Sigmoid colon (tissue), 7 donors: ENCODE data around the gene LLGL1. TPM values are rescaled to one million over a fixed set of nuclear protein-coding genes. Genes with fewer than 3 reads are reported as not detected.

Experiments used
- DNase-seq: peaks from one replicate; pipeline ENCODE4 v3.0.0-alpha.2; 2019
- H3K27ac ChIP-seq, 4 donors: fragments of 200-600 bp; sonication (generic); one replicate each; pipeline ENCODE4 v1.5.1; 2016 to 2019; ENCODE audit warnings: mild to moderate bottlenecking in 1 of 4
- H3K27me3 ChIP-seq, 3 donors: fragments of 200-600 bp; sonication (generic); one replicate each; pipeline ENCODE4 v1.5.1; 2019; ENCODE audit warnings: mild to moderate bottlenecking in 1 of 3
- H3K36me3 ChIP-seq, 4 donors: fragments of 200-600 bp; sonication (generic); one replicate each; pipeline ENCODE4 v1.5.1; 2016 to 2019
- H3K4me1 ChIP-seq, 4 donors: fragments of 200-600 bp; sonication (generic); one replicate each; pipeline ENCODE4 v1.5.1; 2017 to 2019
- H3K4me3 ChIP-seq, 4 donors: fragments of 200-600 bp; sonication (generic); one replicate each; pipeline ENCODE4 v1.5.1; 2017 to 2019; ENCODE audit warnings: mild to moderate bottlenecking in 2 of 4, moderate library complexity in 1 of 4
- H3K9me3 ChIP-seq, 4 donors: fragments of 200-600 bp in 3 of 4; sonication (generic) in 3 of 4; one replicate each; pipeline versions ENCODE4 v1.5.1 to v1.6.1; 2013 to 2019
- CTCF ChIP-seq, 4 experiments: fragments of 450-650 bp in 3 of 4; fragments of 200-600 bp in 1 of 4; IDR thresholded peaks; one replicate each; pipeline ENCODE4 v1.5.1; 2016 to 2019; ENCODE audit warnings: antibody characterized with exemption in 4 of 4, mild to moderate bottlenecking in 3 of 4, moderate library complexity in 2 of 4
- EP300 ChIP-seq, 4 donors: sonication (generic); formaldehyde crosslinking; IDR thresholded peaks; one replicate each; pipeline ENCODE4 v1.6.1; 2017; ENCODE audit warnings: antibody characterized with exemption in 4 of 4
- POLR2A ChIP-seq, 2 donors: fragments of 450-650 bp; IDR thresholded peaks; one replicate each; pipeline ENCODE4 v1.6.1; 2016; ENCODE audit warnings: antibody characterized with exemption in 2 of 2, mild to moderate bottlenecking in 2 of 2, moderate library complexity in 2 of 2
- POLR2AphosphoS5 ChIP-seq, 4 donors: sonication (generic); formaldehyde crosslinking; IDR thresholded peaks; one replicate each; pipeline ENCODE4 v1.6.1; 2017; ENCODE audit warnings: antibody characterized with exemption in 4 of 4
- WGBS, 2 donors: extraction: QIAGEN DNeasy Blood & Tissue Kit; methylation state at CpG; one replicate each; pipeline ENCODE4 v1.1.7; 2013; 5-methylcytosine and 5-hydroxymethylcytosine counted together
- intact Hi-C: fragments of 100-400 bp; cut with DNase I; formaldehyde crosslinking; loops from one replicate; pipeline ENCODE4 v1.15.1; 2023
- polyA plus RNA-seq, 3 donors: library from polyadenylated mRNA; stranded (reverse); fragments of 200-250 nt; gene quantifications; one replicate each; pipeline ENCODE4 v1.2.3, GENCODE V29; 2013
- total RNA-seq, 4 donors: library from RNA; depleted of rRNA; stranded (reverse); fragments of >200 nt; gene quantifications; one replicate each; pipeline ENCODE4 v1.1.0, GENCODE V29; 2016
- donor health status: healthy with polysubstance abuse.
- donor health status: Bipolar disorder and iron deficiency.
- donor health status: healthy.

LLGL1 gene
- total and polyA plus RNA-seq, 7 donors: 2.8 to 25.2 (median 16.8) TPM

- TF ChIP-seq POLR2AphosphoS5 (IDR thresholded peaks at IDR 0.05): no peak
- peak overlapping the region in 2 of 4 donors; percentile 36 to 63 for H3K27ac ChIP-seq
- H3K9me3 ChIP-seq: no peaks in the 10 kb centered on the region
- WGBS, 2 donors: 65 to 90% methylated on average over 30 of the region's 30 CpGs
- no peak for DNase-seq
- H3K36me3 ChIP-seq: peaks cover 29 to 92% (median 69%) of the 10 kb centered on the region in 4 donors
- intact Hi-C loops: no loop called here
- H3K4me1 ChIP-seq: peaks cover 0 to 13% (median 5%) of the 10 kb centered on the region in 4 donors
- no peaks in the 10 kb centered on the region for H3K27me3 ChIP-seq
- H3K4me3 ChIP-seq: no peak overlapping the region
These were observed 22.2 kb downstream of the LLGL1 start for GRCh38 chr17:18247613-18248001.

- peaks cover 35 to 95% (median 76%) of the 10 kb centered on the region in 4 donors for H3K36me3 ChIP-seq
- peaks cover 0 to 13% (median 5%) of the 10 kb centered on the region in 4 donors for H3K4me1 ChIP-seq
- no peaks in the 10 kb centered on the region for H3K27me3 ChIP-seq
- peak; percentile 81 for DNase-seq
- intact Hi-C loops: no loop called here
- peak overlapping the region in 3 of 4 donors; percentile 5 to 63 (median 36) for H3K27ac ChIP-seq
- 27 to 36% methylated on average over 9 of the region's 9 CpGs for WGBS, 2 donors
- TF ChIP-seq POLR2AphosphoS5 (IDR thresholded peaks at IDR 0.05) (peak in 1 of 4 donors; percentile 38), EP300 (IDR thresholded peaks at IDR 0.05) (no peak), POLR2A (IDR thresholded peaks at IDR 0.05) (no peak), CTCF (IDR thresholded peaks at IDR 0.05) (peak; percentile 19 to 54 (median 46))
- no peaks in the 10 kb centered on the region for H3K9me3 ChIP-seq
- no peak overlapping the region for H3K4me3 ChIP-seq
These were observed 22.9 kb downstream of the LLGL1 start for GRCh38 chr17:18248300-18248731.

- peaks cover 37 to 95% (median 81%) of the 10 kb centered on the region in 4 donors for H3K36me3 ChIP-seq
- intact Hi-C loops: no loop called here
These were observed 23.4 kb downstream of the LLGL1 start for GRCh38 chr17:18248811-18249210.

GRCh38 chr17:18250259-18250658, 24.8 kb downstream of the LLGL1 start:
- Histone ChIP-seq H3K36me3 (peaks cover 37 to 97% (median 88%) of the 10 kb centered on the region in 4 donors), H3K9me3 (no peaks in the 10 kb centered on the region), H3K4me1 (peaks cover 0 to 13% (median 5%) of the 10 kb centered on the region in 4 donors), H3K4me3 (no peak overlapping the region), H3K27ac (no peak overlapping the region), H3K27me3 (no peaks in the 10 kb centered on the region)
- no peak for TF ChIP-seq CTCF (IDR thresholded peaks at IDR 0.05)
- DNase-seq: no peak
- whole genome bisulfite sequencing, 2 donors: 28 to 79% methylated on average over 9 of the region's 9 CpGs
- intact Hi-C loops: no loop called here

More at GRCh38 chr17:18248811-18249210, 23.4 kb downstream of the LLGL1 start:
- Histone ChIP-seq H3K4me3 (no peak overlapping the region), H3K9me3 (no peaks in the 10 kb centered on the region), H3K27ac (peak overlapping the region in 3 of 4 donors; percentile 5 to 63 (median 36)), H3K4me1 (peaks cover 0 to 13% (median 5%) of the 10 kb centered on the region in 4 donors), H3K27me3 (no peaks in the 10 kb centered on the region)
- DNase-seq: no peak
- TF ChIP-seq EP300 (IDR thresholded peaks at IDR 0.05): no peak
- TF ChIP-seq POLR2A (IDR thresholded peaks at IDR 0.05): no peak
- TF ChIP-seq POLR2AphosphoS5 (IDR thresholded peaks at IDR 0.05): no peak
- TF ChIP-seq CTCF (IDR thresholded peaks at IDR 0.05): no peak
- WGBS, 2 donors: 94% methylated on average over 7 of the region's 7 CpGs

- TF ChIP-seq POLR2AphosphoS5 (IDR thresholded peaks at IDR 0.05): no peak
- no peak for TF ChIP-seq POLR2A (IDR thresholded peaks at IDR 0.05)
- TF ChIP-seq CTCF (IDR thresholded peaks at IDR 0.05): no peak
- no peak for TF ChIP-seq EP300 (IDR thresholded peaks at IDR 0.05)
These were observed 25.3 kb downstream of the LLGL1 start for GRCh38 chr17:18250708-18251107.

More at GRCh38 chr17:18250708-18251107, 25.3 kb downstream of the LLGL1 start:
- peaks cover 0 to 13% (median 5%) of the 10 kb centered on the region in 4 donors for H3K4me1 ChIP-seq
- peaks cover 36 to 97% (median 88%) of the 10 kb centered on the region in 4 donors for H3K36me3 ChIP-seq
- intact Hi-C loops: no loop called here
- no peak overlapping the region for H3K27ac ChIP-seq
- WGBS, 2 donors: 90 to 96% methylated on average over 14 of the region's 14 CpGs
- DNase-seq: no peak
- H3K27me3 ChIP-seq: no peaks in the 10 kb centered on the region
- no peaks in the 10 kb centered on the region for H3K9me3 ChIP-seq
- no peak overlapping the region for H3K4me3 ChIP-seq
